ENCODE data around the gene ACBD4. TPM values are rescaled to one million over a fixed set of nuclear protein-coding genes. Genes with fewer than 3 reads are reported as not detected.
A peak's percentile ranks its signal among the peaks of the same experiment; 100 is the strongest.

The ACBD4 gene
- total RNA-seq, 1 experiment from 2014 or later = 7.7 TPM

DNA sequence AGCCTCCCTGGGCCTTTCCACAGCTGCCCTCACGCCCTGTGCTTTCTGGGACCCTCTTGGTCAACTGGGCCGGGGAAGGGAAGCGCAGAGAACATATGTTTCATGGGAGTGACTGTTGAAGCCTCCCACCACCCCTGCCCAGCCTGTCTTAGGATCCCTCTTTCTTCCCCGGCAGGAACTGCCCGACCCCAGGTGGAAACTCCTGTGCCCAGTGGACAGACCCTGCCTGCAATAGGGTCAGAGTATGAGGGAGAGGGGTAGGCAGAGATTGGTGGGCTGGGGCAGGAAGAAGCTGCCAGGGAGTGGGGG, 36.7 kb downstream of the ACBD4 start:
- TF ChIP-seq, protein P1, sequence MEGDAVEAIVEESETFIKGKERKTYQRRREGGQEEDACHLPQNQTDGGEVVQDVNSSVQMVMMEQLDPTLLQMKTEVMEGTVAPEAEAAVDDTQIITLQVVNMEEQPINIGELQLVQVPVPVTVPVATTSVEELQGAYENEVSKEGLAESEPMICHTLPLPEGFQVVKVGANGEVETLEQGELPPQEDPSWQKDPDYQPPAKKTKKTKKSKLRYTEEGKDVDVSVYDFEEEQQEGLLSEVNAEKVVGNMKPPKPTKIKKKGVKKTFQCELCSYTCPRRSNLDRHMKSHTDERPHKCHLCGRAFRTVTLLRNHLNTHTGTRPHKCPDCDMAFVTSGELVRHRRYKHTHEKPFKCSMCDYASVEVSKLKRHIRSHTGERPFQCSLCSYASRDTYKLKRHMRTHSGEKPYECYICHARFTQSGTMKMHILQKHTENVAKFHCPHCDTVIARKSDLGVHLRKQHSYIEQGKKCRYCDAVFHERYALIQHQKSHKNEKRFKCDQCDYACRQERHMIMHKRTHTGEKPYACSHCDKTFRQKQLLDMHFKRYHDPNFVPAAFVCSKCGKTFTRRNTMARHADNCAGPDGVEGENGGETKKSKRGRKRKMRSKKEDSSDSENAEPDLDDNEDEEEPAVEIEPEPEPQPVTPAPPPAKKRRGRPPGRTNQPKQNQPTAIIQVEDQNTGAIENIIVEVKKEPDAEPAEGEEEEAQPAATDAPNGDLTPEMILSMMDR (IDR thresholded peaks at IDR 0.05) = no peak
- TF ChIP-seq, protein P2, sequence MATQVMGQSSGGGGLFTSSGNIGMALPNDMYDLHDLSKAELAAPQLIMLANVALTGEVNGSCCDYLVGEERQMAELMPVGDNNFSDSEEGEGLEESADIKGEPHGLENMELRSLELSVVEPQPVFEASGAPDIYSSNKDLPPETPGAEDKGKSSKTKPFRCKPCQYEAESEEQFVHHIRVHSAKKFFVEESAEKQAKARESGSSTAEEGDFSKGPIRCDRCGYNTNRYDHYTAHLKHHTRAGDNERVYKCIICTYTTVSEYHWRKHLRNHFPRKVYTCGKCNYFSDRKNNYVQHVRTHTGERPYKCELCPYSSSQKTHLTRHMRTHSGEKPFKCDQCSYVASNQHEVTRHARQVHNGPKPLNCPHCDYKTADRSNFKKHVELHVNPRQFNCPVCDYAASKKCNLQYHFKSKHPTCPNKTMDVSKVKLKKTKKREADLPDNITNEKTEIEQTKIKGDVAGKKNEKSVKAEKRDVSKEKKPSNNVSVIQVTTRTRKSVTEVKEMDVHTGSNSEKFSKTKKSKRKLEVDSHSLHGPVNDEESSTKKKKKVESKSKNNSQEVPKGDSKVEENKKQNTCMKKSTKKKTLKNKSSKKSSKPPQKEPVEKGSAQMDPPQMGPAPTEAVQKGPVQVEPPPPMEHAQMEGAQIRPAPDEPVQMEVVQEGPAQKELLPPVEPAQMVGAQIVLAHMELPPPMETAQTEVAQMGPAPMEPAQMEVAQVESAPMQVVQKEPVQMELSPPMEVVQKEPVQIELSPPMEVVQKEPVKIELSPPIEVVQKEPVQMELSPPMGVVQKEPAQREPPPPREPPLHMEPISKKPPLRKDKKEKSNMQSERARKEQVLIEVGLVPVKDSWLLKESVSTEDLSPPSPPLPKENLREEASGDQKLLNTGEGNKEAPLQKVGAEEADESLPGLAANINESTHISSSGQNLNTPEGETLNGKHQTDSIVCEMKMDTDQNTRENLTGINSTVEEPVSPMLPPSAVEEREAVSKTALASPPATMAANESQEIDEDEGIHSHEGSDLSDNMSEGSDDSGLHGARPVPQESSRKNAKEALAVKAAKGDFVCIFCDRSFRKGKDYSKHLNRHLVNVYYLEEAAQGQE (IDR thresholded peaks at IDR 0.05; ENCODE audit: insufficient read depth in 1 of 2, low read depth in 2 of 2, low read length in 1 of 2) = no peak
- no peak for TF ChIP-seq TCF7L2 (IDR thresholded peaks at IDR 0.05; ENCODE audit: low read depth, low read length)
- intact Hi-C loops (cut with micrococcal nuclease; ENCODE audit: unreplicated experiment) = no loop called here
- no TSS peak for BruUV-seq (replicated peaks)
- POLR2A ChIA-PET = interaction anchor here (0.5 to 1.9 kb wide), 4 partner anchors 11 to 992 kb away, joined by 3 to 9 read pairs (median 8); partner anchors contain the start of gene HEXIM2
- Histone ChIP-seq H3K4me1 (ENCODE audit: control insufficient read depth, insufficient read depth, low read length) (peaks cover 43% of the 10 kb centered on the region), H3K36me3 (ENCODE audit: control insufficient read depth, insufficient read depth, low read length) (no peaks in the 10 kb centered on the region), H3K4me3 (ENCODE audit: low read depth in 2 of 2, low read length in 2 of 2) (peak overlapping the region in 1 of 2 experiments; percentile 24; a peak in 1 of 4 replicates), H3K27ac (ENCODE audit: low read length) (peak overlapping the region; percentile 99), H3K27me3 (ENCODE audit: control insufficient read depth, insufficient read depth, low read length) (no peaks in the 10 kb centered on the region), H3K9me3 (ENCODE audit: control insufficient read depth, insufficient read depth, low read depth, low read length) (no peaks in the 10 kb centered on the region)
- in situ Hi-C loops (cut with HindIII; ENCODE audit: low pct_unique_long_range_greater_than_20kb, low sequenced_read_pairs) = no loop called here
- CTCF ChIA-PET = interaction anchor here (0.5 to 1.4 kb wide), 4 partner anchors 23 to 129 kb away, joined by 3 to 7 read pairs (median 4); partner anchors contain the start of gene ACBD4
- ATAC-seq = peak; percentile 17
- no peak for DNase-seq (ENCODE audit: low read depth, low spot score)

DNA sequence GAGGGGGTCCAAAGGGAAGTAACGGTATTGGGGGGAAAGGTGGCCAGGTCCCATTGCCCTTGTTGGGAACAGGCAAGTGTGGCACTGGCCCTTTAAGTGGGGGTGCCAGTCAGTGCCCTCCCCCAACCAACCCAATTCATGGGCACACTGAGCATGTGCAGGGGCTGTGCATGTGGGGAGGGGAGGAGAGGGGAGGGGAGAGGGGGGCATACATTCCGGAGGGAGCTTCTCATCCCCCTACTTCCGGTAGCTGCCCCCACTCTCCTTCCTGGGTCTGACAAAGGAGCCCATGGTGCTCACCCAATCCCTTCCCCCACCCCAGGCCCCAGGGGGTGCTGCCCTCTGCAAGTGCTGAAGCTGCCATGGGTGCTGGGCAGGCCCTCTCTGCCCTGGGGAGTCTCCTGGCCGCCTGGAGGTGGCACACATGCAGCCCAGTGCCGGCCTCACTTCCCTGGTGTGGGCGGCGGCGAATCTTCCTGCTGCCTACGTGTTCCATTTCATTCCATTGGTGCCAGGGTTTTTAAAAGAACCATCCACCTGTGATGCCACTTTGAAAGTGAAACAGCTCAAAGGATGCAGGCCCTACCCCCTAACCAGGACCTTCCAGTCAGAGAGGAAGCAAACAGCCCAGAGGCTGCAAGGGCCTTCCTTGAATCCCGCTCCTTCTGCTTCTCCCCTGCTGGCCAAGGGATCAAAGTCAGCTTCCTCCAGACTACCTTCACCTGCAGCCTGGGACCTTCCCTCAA, 37.2 kb downstream of the ACBD4 start:
- Histone ChIP-seq H3K4me3 (ENCODE audit: low read depth in 2 of 2, low read length in 2 of 2) (peak overlapping the region in 1 of 2 experiments; percentile 24; a peak in 2 of 4 replicates), H3K27me3 (ENCODE audit: control insufficient read depth, insufficient read depth, low read length) (no peaks in the 10 kb centered on the region), H3K9me3 (ENCODE audit: control insufficient read depth, insufficient read depth, low read depth, low read length) (no peaks in the 10 kb centered on the region), H3K27ac (ENCODE audit: low read length) (peak overlapping the region; percentile 99), H3K4me1 (ENCODE audit: control insufficient read depth, insufficient read depth, low read length) (peaks cover 43% of the 10 kb centered on the region), H3K36me3 (ENCODE audit: control insufficient read depth, insufficient read depth, low read length) (no peaks in the 10 kb centered on the region)
- CTCF ChIA-PET = interaction anchor here (0.5 to 1.4 kb wide), 5 partner anchors 24 to 130 kb away, joined by 3 to 7 read pairs (median 4); partner anchors contain the start of gene ACBD4
- BruUV-seq (replicated peaks) = no TSS peak
- POLR2A ChIA-PET = interaction anchor here (0.5 to 1.9 kb wide), 5 partner anchors 11 to 992 kb away, joined by 3 to 9 read pairs (median 3); partner anchors contain the start of genes HEXIM1 and HEXIM2
- DNase-seq (ENCODE audit: low read depth, low spot score) (no peak), ATAC-seq (peak; percentile 86)
- in situ Hi-C loops (cut with HindIII; ENCODE audit: low pct_unique_long_range_greater_than_20kb, low sequenced_read_pairs) = no loop called here
- intact Hi-C loops (cut with micrococcal nuclease; ENCODE audit: unreplicated experiment) = no loop called here
- TF ChIP-seq TCF7L2 (IDR thresholded peaks at IDR 0.05; ENCODE audit: low read depth, low read length) (peak; percentile 36; the same call in 1 of the 2 replicates), SIN3A (IDR thresholded peaks at IDR 0.05; ENCODE audit: borderline replicate concordance, insufficient read depth, low read depth, low read length) (no peak), POLR2AphosphoS5 (IDR thresholded peaks at IDR 0.05; ENCODE audit: low read depth, low read length) (peak; percentile 53)
- TF ChIP-seq, protein P1 (IDR thresholded peaks at IDR 0.05) = no peak
- TF ChIP-seq, protein P2 (IDR thresholded peaks at IDR 0.05; ENCODE audit: insufficient read depth in 1 of 2, low read depth in 2 of 2, low read length in 1 of 2) = no peak

Data from Panc1 (cell line).